ENCODE measurements around the gene SERF2.
A peak's percentile ranks its signal among the peaks of the same experiment; 100 is the strongest.

SERF2 gene

GRCh38 chr15:43774062-43774461 lies 18.1 kb upstream of the SERF2 start:
- no peak overlapping the region for H3K9ac ChIP-seq (ENCODE audit: low read depth, low read length)
- H3K4me1 ChIP-seq (ENCODE audit: insufficient read depth, low read length), result peaks cover 6% of the 10 kb centered on the region; the same call in 1 of the 2 replicates
- peaks cover 5% of the 10 kb centered on the region; the same call in 1 of the 2 replicates for H3K27me3 ChIP-seq (ENCODE audit: insufficient read depth, low read length)
- H3K36me3 ChIP-seq (ENCODE audit: insufficient read depth, low read depth, low read length), result peaks cover 54% of the 10 kb centered on the region
- H3K27ac ChIP-seq (ENCODE audit: low read length), result no peak overlapping the region
- no peaks in the 10 kb centered on the region for H3K9me3 ChIP-seq (ENCODE audit: insufficient read depth, low read depth, low read length)
- H3K4me3 ChIP-seq (ENCODE audit: low read length), result no peak overlapping the region

- H3K27ac ChIP-seq (ENCODE audit: low read length), result no peak overlapping the region
- peak overlapping the region; percentile 58; the same call in 1 of the 2 replicates for H3K9ac ChIP-seq (ENCODE audit: low read depth, low read length)
- no peaks in the 10 kb centered on the region for H3K9me3 ChIP-seq (ENCODE audit: insufficient read depth, low read depth, low read length)
- peaks cover 6% of the 10 kb centered on the region; the same call in 1 of the 2 replicates for H3K4me1 ChIP-seq (ENCODE audit: insufficient read depth, low read length)
- H3K27me3 ChIP-seq (ENCODE audit: insufficient read depth, low read length), result peaks cover 5% of the 10 kb centered on the region; the same call in 1 of the 2 replicates
- peaks cover 39% of the 10 kb centered on the region for H3K36me3 ChIP-seq (ENCODE audit: insufficient read depth, low read depth, low read length)
- peak overlapping the region; percentile 85 for H3K4me3 ChIP-seq (ENCODE audit: low read length)
Observed at GRCh38 chr15:43775411-43775965, 16.6 kb upstream of the SERF2 start.

- peak overlapping the region; percentile 85 for H3K4me3 ChIP-seq (ENCODE audit: low read length)
- H3K9ac ChIP-seq (ENCODE audit: low read depth, low read length), result peak overlapping the region; percentile 58; the same call in 1 of the 2 replicates
- H3K27me3 ChIP-seq (ENCODE audit: insufficient read depth, low read length), result peaks cover 5% of the 10 kb centered on the region; the same call in 1 of the 2 replicates
- H3K27ac ChIP-seq (ENCODE audit: low read length), result no peak overlapping the region
- H3K4me1 ChIP-seq (ENCODE audit: insufficient read depth, low read length), result peaks cover 6% of the 10 kb centered on the region; the same call in 1 of the 2 replicates
- H3K36me3 ChIP-seq (ENCODE audit: insufficient read depth, low read depth, low read length), result peaks cover 32% of the 10 kb centered on the region
- H3K9me3 ChIP-seq (ENCODE audit: insufficient read depth, low read depth, low read length), result no peaks in the 10 kb centered on the region
Observed at GRCh38 chr15:43776101-43776717, 15.9 kb upstream of the SERF2 start.

GRCh38 chr15:43776718-43777266 lies 15.3 kb upstream of the SERF2 start, which contains the start of gene ELL3:
Gene ELL3, minus strand, starts transcription at chr15:43776966. Its CDS starts 65 bp downstream, at chr15:43776901.
- H3K4me3 ChIP-seq (ENCODE audit: low read length), result peak within 1 kb of the TSS; percentile 85
- H3K4me1 ChIP-seq (ENCODE audit: insufficient read depth, low read length), result peaks cover 6% of the 10 kb centered on the region; the same call in 1 of the 2 replicates
- H3K36me3 ChIP-seq (ENCODE audit: insufficient read depth, low read depth, low read length), result peaks cover 26% of the 10 kb centered on the region
- H3K9me3 ChIP-seq (ENCODE audit: insufficient read depth, low read depth, low read length), result no peaks in the 10 kb centered on the region
- H3K9ac ChIP-seq (ENCODE audit: low read depth, low read length), result peak within 1 kb of the TSS; percentile 58; the same call in 1 of the 2 replicates
- H3K27me3 ChIP-seq (ENCODE audit: insufficient read depth, low read length), result peaks cover 5% of the 10 kb centered on the region; the same call in 1 of the 2 replicates
- H3K27ac ChIP-seq (ENCODE audit: low read length), result no peak within 1 kb of the TSS

GRCh38 chr15:43777267-43777914 lies 14.7 kb upstream of the SERF2 start:
- H3K27me3 ChIP-seq (ENCODE audit: insufficient read depth, low read length), result peaks cover 5% of the 10 kb centered on the region; the same call in 1 of the 2 replicates
- H3K9me3 ChIP-seq (ENCODE audit: insufficient read depth, low read depth, low read length), result no peaks in the 10 kb centered on the region
- peak overlapping the region; percentile 58; the same call in 1 of the 2 replicates for H3K9ac ChIP-seq (ENCODE audit: low read depth, low read length)
- peak overlapping the region; percentile 85 for H3K4me3 ChIP-seq (ENCODE audit: low read length)
- peaks cover 6% of the 10 kb centered on the region; the same call in 1 of the 2 replicates for H3K4me1 ChIP-seq (ENCODE audit: insufficient read depth, low read length)
- peaks cover 20% of the 10 kb centered on the region for H3K36me3 ChIP-seq (ENCODE audit: insufficient read depth, low read depth, low read length)
- no peak overlapping the region for H3K27ac ChIP-seq (ENCODE audit: low read length)

GRCh38 chr15:43779016-43779415 lies 13.1 kb upstream of the SERF2 start:
- Histone ChIP-seq H3K4me1 (ENCODE audit: insufficient read depth, low read length) (peaks cover 6% of the 10 kb centered on the region; the same call in 1 of the 2 replicates), H3K36me3 (ENCODE audit: insufficient read depth, low read depth, low read length) (peaks cover 6% of the 10 kb centered on the region), H3K9me3 (ENCODE audit: insufficient read depth, low read depth, low read length) (no peaks in the 10 kb centered on the region), H3K9ac (ENCODE audit: low read depth, low read length) (no peak overlapping the region), H3K27ac (ENCODE audit: low read length) (no peak overlapping the region), H3K27me3 (ENCODE audit: insufficient read depth, low read length) (peaks cover 5% of the 10 kb centered on the region; the same call in 1 of the 2 replicates), H3K4me3 (ENCODE audit: low read length) (no peak overlapping the region)

- no peaks in the 10 kb centered on the region for H3K9me3 ChIP-seq (ENCODE audit: insufficient read depth, low read depth, low read length)
- no peak overlapping the region for H3K9ac ChIP-seq (ENCODE audit: low read depth, low read length)
- no peaks in the 10 kb centered on the region for H3K27me3 ChIP-seq (ENCODE audit: insufficient read depth, low read length)
- H3K27ac ChIP-seq (ENCODE audit: low read length), result no peak overlapping the region
- H3K4me1 ChIP-seq (ENCODE audit: insufficient read depth, low read length), result peaks cover 12% of the 10 kb centered on the region
- H3K36me3 ChIP-seq (ENCODE audit: insufficient read depth, low read depth, low read length), result peaks cover 13% of the 10 kb centered on the region
- H3K4me3 ChIP-seq (ENCODE audit: low read length), result no peak overlapping the region
Observed at GRCh38 chr15:43789409-43789808, 2.7 kb upstream of the SERF2 start.

GRCh38 chr15:43792761-43793476 lies 799 bp downstream of the SERF2 start:
- Histone ChIP-seq H3K27me3 (ENCODE audit: insufficient read depth, low read length) (no peaks in the 10 kb centered on the region), H3K4me3 (ENCODE audit: low read length) (peak overlapping the region; percentile 99), H3K9ac (ENCODE audit: low read depth, low read length) (peak overlapping the region; percentile 100), H3K4me1 (ENCODE audit: insufficient read depth, low read length) (peaks cover 33% of the 10 kb centered on the region), H3K27ac (ENCODE audit: low read length) (peak overlapping the region; percentile 99), H3K36me3 (ENCODE audit: insufficient read depth, low read depth, low read length) (peaks cover 40% of the 10 kb centered on the region), H3K9me3 (ENCODE audit: insufficient read depth, low read depth, low read length) (no peaks in the 10 kb centered on the region)

GRCh38 chr15:43793647-43794046 lies 1.5 kb downstream of the SERF2 start:
- Histone ChIP-seq H3K9ac (ENCODE audit: low read depth, low read length) (peak overlapping the region; percentile 100; the same call in 1 of the 2 replicates), H3K27ac (ENCODE audit: low read length) (no peak overlapping the region), H3K4me1 (ENCODE audit: insufficient read depth, low read length) (peaks cover 33% of the 10 kb centered on the region), H3K36me3 (ENCODE audit: insufficient read depth, low read depth, low read length) (peaks cover 42% of the 10 kb centered on the region), H3K4me3 (ENCODE audit: low read length) (peak overlapping the region; percentile 99), H3K27me3 (ENCODE audit: insufficient read depth, low read length) (no peaks in the 10 kb centered on the region), H3K9me3 (ENCODE audit: insufficient read depth, low read depth, low read length) (no peaks in the 10 kb centered on the region)

- Histone ChIP-seq H3K9ac (ENCODE audit: low read depth, low read length) (no peak overlapping the region), H3K27me3 (ENCODE audit: insufficient read depth, low read length) (no peaks in the 10 kb centered on the region), H3K27ac (ENCODE audit: low read length) (peak overlapping the region; percentile 65), H3K4me3 (ENCODE audit: low read length) (peak overlapping the region; percentile 12; the same call in 1 of the 2 replicates), H3K4me1 (ENCODE audit: insufficient read depth, low read length) (peaks cover 33% of the 10 kb centered on the region), H3K36me3 (ENCODE audit: insufficient read depth, low read depth, low read length) (peaks cover 50% of the 10 kb centered on the region), H3K9me3 (ENCODE audit: insufficient read depth, low read depth, low read length) (no peaks in the 10 kb centered on the region)
Observed at GRCh38 chr15:43794269-43795037, 2.3 kb downstream of the SERF2 start.
